Keratinocyte (primary cell): ENCODE results near the gene VN1R5. TPM values are rescaled to one million over a fixed set of nuclear protein-coding genes. Genes with fewer than 3 reads are reported as not detected.

Experiments
- DNase-seq: peaks from one replicate; pipeline ENCODE4 v3.0.0-alpha.2; 2011; ENCODE audit warnings: low read depth, missing footprints, low spot score
- FAIRE-seq: peaks from 2 replicates; lab custom pipeline; 2011; peaks lifted over from hg19 to GRCh38; lab: Jason Lieb, UNC
- H2AFZ ChIP-seq: 2 replicates; pipeline ENCODE4 v1.6.0; 2012; ENCODE audit warnings: low read length, control low read depth, inconsistent platforms; ENCODE audit not compliant: control insufficient read depth
- H3K27ac ChIP-seq: 2 replicates; pipeline ENCODE4 v1.5.1; 2011; ENCODE audit warnings: low read length; ENCODE audit not compliant: control insufficient read depth, insufficient read depth
- H3K27me3 ChIP-seq: 3 replicates; pipeline ENCODE4 v1.6.0; 2011; ENCODE audit warnings: low read length; ENCODE audit not compliant: control insufficient read depth, insufficient read depth; ENCODE audit errors: extremely low read depth
- H3K36me3 ChIP-seq, 2 experiments: 2 replicates in 1 of 2; 3 replicates in 1 of 2; pipeline ENCODE4 v1.5.1; 2011; ENCODE audit warnings: low read length in 2 of 2, mild to moderate bottlenecking in 1 of 2; ENCODE audit not compliant: control insufficient read depth in 2 of 2, insufficient read depth in 2 of 2; ENCODE audit errors: extremely low read depth in 1 of 2
- H3K4me1 ChIP-seq: 3 replicates; pipeline ENCODE4 v1.5.1; 2011; ENCODE audit warnings: low read length; ENCODE audit not compliant: control insufficient read depth, insufficient read depth; ENCODE audit errors: extremely low read depth
- H3K4me2 ChIP-seq: 3 replicates; pipeline ENCODE4 v1.6.0; 2011; ENCODE audit warnings: low read depth, low read length; ENCODE audit not compliant: control insufficient read depth, insufficient read depth; ENCODE audit errors: extremely low read depth
- H3K4me3 ChIP-seq, 3 experiments: fragments of 200-600 bp in 1 of 3; sonication (generic) in 1 of 3; 2 replicates in 2 of 3; 3 replicates in 1 of 3; pipeline ENCODE4 v1.5.1; 2011 to 2016; ENCODE audit warnings: low read length in 3 of 3, mild to moderate bottlenecking in 3 of 3, control low read depth in 2 of 3, inconsistent platforms in 1 of 3, low read depth in 1 of 3, mixed read lengths in 1 of 3, mixed run types in 1 of 3, moderate library complexity in 1 of 3; ENCODE audit not compliant: control insufficient read depth in 2 of 3, insufficient read depth in 2 of 3; ENCODE audit errors: extremely low read depth in 1 of 3
- H3K79me2 ChIP-seq: 2 replicates; pipeline ENCODE4 v1.6.0; 2012; ENCODE audit warnings: low read length; ENCODE audit not compliant: control insufficient read depth, insufficient read depth
- H3K9ac ChIP-seq: 3 replicates; pipeline ENCODE4 v1.6.0; 2011; ENCODE audit warnings: low read length; ENCODE audit not compliant: control insufficient read depth, insufficient read depth; ENCODE audit errors: extremely low read depth
- H3K9me1 ChIP-seq: 3 replicates; pipeline ENCODE4 v1.6.0; 2011; ENCODE audit warnings: low read length; ENCODE audit not compliant: control insufficient read depth, insufficient read depth; ENCODE audit errors: extremely low read depth
- H3K9me3 ChIP-seq: 2 replicates; pipeline ENCODE4 v1.5.1; 2012; ENCODE audit warnings: low read depth, low read length; ENCODE audit not compliant: control insufficient read depth
- H4K20me1 ChIP-seq: 3 replicates; pipeline ENCODE4 v1.6.0; 2011; ENCODE audit warnings: low read length; ENCODE audit not compliant: control insufficient read depth, insufficient read depth; ENCODE audit errors: extremely low read depth
- EZH2 ChIP-seq: IDR thresholded peaks from one replicate; pipeline ENCODE4 v1.6.1; 2012; ENCODE audit warnings: inconsistent platforms, mild to moderate bottlenecking, low read length, moderate library complexity
- dilution Hi-C: fragments of 300-500 bp; cut with MboI; formaldehyde crosslinking; loops from one replicate; pipeline ENCODE4 v1.7.0; 2020; ENCODE audit warnings: low sequenced_read_pairs; ENCODE audit not compliant: extremely low pct_ligation_motif_present
- polyA plus RNA-seq, 5 experiments: library from polyadenylated mRNA; depleted of rRNA in 3 of 5; stranded (reverse) in 3 of 5; stranded (forward) in 1 of 5; unstranded in 1 of 5; fragments of >200 nt; gene quantifications; 1 replicate in 1 of 5; 2 replicates in 3 of 5; 3 replicates in 1 of 5; pipeline versions ENCODE4 v1.2.1 to v1.2.3, GENCODE V29; 2011 to 2012; ENCODE audit warnings: missing spikeins in 2 of 5, low read depth in 1 of 5, low replicate concordance in 1 of 5
- TF ChIP-seq, protein P1 (sequence below), 3 experiments: IDR thresholded peaks in 1 of 3; conservative IDR thresholded peaks in 1 of 3; optimal IDR thresholded peaks in 1 of 3; 2 replicates in 2 of 3; 3 replicates in 1 of 3; pipeline versions ENCODE3 to v1.5.1; 2011; ENCODE audit warnings: low read length in 3 of 3, mild to moderate bottlenecking in 3 of 3, moderate library complexity in 2 of 3, control low read depth in 1 of 3, inconsistent platforms in 1 of 3; ENCODE audit not compliant: insufficient read depth in 2 of 3; ENCODE audit errors: extremely low read depth in 1 of 3

VN1R5 gene
- polyA plus RNA-seq, 1 donor (not counting 4 experiments of a cell fraction or from before 2014, with no cell fraction given), result not detected

DNA sequence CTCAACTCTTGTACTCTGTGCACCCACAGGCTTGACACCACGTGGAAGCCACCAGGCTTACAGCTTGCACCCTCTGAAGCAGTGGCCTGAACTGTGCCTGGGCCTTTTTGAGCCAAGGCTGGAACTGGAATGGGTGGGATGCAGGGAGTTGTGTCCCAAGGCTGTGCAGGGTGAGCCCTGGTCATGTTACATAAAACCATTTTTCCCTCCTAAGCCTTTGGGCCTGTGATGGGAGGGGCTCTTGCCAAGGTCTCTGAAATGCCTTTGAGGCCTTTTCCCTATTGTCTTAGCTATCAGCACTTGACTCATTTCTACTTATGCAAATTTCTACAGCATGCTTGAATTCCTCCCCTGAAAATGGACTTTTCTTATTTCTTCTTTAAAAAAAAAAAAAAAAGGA, 14.1 kb downstream of the VN1R5 start:
- dilution Hi-C loops, result no loop called here
- H3K27ac ChIP-seq, result no peak overlapping the region
- no peak overlapping the region for H3K4me2 ChIP-seq
- H3K36me3 ChIP-seq, result no peaks in the 10 kb centered on the region
- H4K20me1 ChIP-seq, result no peaks in the 10 kb centered on the region
- H3K9me1 ChIP-seq, result no peaks in the 10 kb centered on the region
- H3K27me3 ChIP-seq, result no peaks in the 10 kb centered on the region
- TF ChIP-seq, protein P1, sequence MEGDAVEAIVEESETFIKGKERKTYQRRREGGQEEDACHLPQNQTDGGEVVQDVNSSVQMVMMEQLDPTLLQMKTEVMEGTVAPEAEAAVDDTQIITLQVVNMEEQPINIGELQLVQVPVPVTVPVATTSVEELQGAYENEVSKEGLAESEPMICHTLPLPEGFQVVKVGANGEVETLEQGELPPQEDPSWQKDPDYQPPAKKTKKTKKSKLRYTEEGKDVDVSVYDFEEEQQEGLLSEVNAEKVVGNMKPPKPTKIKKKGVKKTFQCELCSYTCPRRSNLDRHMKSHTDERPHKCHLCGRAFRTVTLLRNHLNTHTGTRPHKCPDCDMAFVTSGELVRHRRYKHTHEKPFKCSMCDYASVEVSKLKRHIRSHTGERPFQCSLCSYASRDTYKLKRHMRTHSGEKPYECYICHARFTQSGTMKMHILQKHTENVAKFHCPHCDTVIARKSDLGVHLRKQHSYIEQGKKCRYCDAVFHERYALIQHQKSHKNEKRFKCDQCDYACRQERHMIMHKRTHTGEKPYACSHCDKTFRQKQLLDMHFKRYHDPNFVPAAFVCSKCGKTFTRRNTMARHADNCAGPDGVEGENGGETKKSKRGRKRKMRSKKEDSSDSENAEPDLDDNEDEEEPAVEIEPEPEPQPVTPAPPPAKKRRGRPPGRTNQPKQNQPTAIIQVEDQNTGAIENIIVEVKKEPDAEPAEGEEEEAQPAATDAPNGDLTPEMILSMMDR (optimal IDR thresholded peaks at IDR 0.05 in 1 of 3, IDR thresholded peaks at IDR 0.05 in 1 of 3, conservative IDR thresholded peaks at IDR 0.05 in 1 of 3; ENCODE audit: extremely low read depth in 1 of 3, insufficient read depth in 2 of 3, low read length in 3 of 3), result no peak
- TF ChIP-seq EZH2, result no peak
- H3K9ac ChIP-seq, result no peak overlapping the region
- H3K9me3 ChIP-seq, result no peaks in the 10 kb centered on the region
- DNase-seq (no peak), FAIRE-seq (no peak)
- no peaks in the 10 kb centered on the region for H3K79me2 ChIP-seq
- H3K4me3 ChIP-seq, result no peak overlapping the region
- H3K4me1 ChIP-seq, result no peaks in the 10 kb centered on the region
- H2AFZ ChIP-seq, result no peak overlapping the region

DNA sequence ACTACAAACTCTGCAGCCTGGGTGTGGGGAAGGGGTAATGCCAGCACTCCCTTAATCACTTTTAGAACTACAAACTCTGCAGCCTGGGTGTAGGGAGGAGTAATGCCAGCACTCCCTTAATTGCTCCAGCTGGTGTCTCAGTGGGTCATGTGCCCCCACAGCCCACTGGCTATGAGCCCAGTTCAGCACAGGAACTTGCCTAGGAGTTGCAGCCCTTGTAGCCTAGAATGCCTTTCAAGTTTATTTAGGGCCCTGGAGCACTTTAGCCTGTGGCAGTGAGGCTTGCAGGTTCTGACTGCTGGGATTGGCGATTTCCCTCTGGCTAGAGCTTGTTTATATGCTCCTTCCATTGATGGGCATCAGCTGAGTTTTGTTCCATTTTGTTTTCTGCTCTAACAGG, 17.1 kb downstream of the VN1R5 start:
- dilution Hi-C loops, result no loop called here
- FAIRE-seq, result no peak
- no peak overlapping the region for H3K27ac ChIP-seq

More for the DNA sequence above, 17.1 kb downstream of the VN1R5 start:
- H4K20me1 ChIP-seq, result no peaks in the 10 kb centered on the region
- H3K4me1 ChIP-seq, result no peaks in the 10 kb centered on the region
- no peak overlapping the region for H3K4me2 ChIP-seq
- no peaks in the 10 kb centered on the region for H3K27me3 ChIP-seq
- H3K4me3 ChIP-seq, result no peak overlapping the region
- no peak for DNase-seq
- H2AFZ ChIP-seq, result no peak overlapping the region
- H3K9me1 ChIP-seq, result no peaks in the 10 kb centered on the region
- H3K9ac ChIP-seq, result no peak overlapping the region
- H3K36me3 ChIP-seq, result no peaks in the 10 kb centered on the region
- no peaks in the 10 kb centered on the region for H3K79me2 ChIP-seq
- H3K9me3 ChIP-seq, result no peaks in the 10 kb centered on the region
- no peak for TF ChIP-seq EZH2
- TF ChIP-seq, protein P1 (optimal IDR thresholded peaks at IDR 0.05 in 1 of 3, IDR thresholded peaks at IDR 0.05 in 1 of 3, conservative IDR thresholded peaks at IDR 0.05 in 1 of 3; ENCODE audit: extremely low read depth in 1 of 3, insufficient read depth in 2 of 3, low read length in 3 of 3), result no peak
